SH-SY5Y (cell line): ENCODE measurements around the gene TRAPPC8.
A peak's percentile ranks its signal among the peaks of the same experiment; 100 is the strongest.

Source experiments
- GATA2 ChIP-seq: IDR thresholded peaks from 2 replicates; pipeline ENCODE4 v1.6.1; 2011; ENCODE audit warnings: mild to moderate bottlenecking, low read depth, low read length
- GATA3 ChIP-seq: IDR thresholded peaks from 2 replicates; pipeline ENCODE4 v1.6.1; 2011; ENCODE audit warnings: low read depth, mild to moderate bottlenecking, low read length, moderate library complexity

The TRAPPC8 gene

GRCh38 chr18:31957728-31958127 lies 14.8 kb upstream of the TRAPPC8 start:
- TF ChIP-seq GATA3 (no peak), GATA2 (no peak)

DNA sequence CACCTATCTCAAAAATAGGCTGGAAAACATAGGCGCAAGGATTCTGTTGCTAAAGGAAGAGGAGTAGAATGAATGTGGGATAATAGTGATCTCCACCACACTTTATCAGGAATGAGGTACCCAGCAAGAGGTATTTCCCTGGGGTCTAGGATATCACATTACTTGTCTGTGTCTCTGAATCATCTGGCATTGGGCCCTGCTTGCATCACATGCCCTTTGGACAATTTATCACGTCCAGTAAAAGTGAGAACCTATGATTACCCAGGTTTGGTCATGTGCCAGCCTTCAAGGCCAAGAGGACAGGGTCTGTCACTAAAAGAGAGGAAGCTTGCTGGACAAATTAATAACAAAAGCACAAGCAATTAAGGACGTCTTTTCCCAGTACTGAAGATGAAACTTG lies 11.4 kb upstream of the TRAPPC8 start:
- no peak for TF ChIP-seq GATA3
- no peak for TF ChIP-seq GATA2

DNA sequence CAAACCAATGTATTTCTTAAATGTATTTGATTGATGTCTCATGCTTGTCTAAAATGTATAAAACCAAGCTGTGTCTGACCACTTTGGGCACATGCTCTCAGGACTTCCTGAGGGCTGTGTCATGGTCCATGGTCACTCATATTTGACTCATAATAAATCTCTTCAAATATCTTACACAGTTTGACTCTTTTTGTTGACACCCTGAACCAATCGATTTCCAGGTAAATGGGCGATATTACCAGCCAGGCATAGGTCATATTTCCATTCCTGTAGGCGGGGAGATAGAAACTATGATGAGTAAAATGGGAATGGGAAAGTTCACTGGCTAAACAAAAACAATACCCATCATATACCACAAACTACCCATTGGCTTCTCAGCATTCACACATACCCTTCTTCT lies 9.3 kb upstream of the TRAPPC8 start:
- no peak for TF ChIP-seq GATA2
- TF ChIP-seq GATA3: no peak

- no peak for TF ChIP-seq GATA2
- no peak for TF ChIP-seq GATA3
Observed at GRCh38 chr18:31950583-31950982, 7.7 kb upstream of the TRAPPC8 start.

- TF ChIP-seq GATA2 (no peak), GATA3 (no peak)
Observed at GRCh38 chr18:31946305-31947046, 3.5 kb upstream of the TRAPPC8 start.

GRCh38 chr18:31943878-31944816 lies 1.2 kb upstream of the TRAPPC8 start:
- TF ChIP-seq GATA2 (peak; percentile 63), GATA3 (no peak)

GRCh38 chr18:31942291-31942998 lies 483 bp downstream of the TRAPPC8 start:
- TF ChIP-seq GATA2: no peak
- TF ChIP-seq GATA3: no peak

DNA sequence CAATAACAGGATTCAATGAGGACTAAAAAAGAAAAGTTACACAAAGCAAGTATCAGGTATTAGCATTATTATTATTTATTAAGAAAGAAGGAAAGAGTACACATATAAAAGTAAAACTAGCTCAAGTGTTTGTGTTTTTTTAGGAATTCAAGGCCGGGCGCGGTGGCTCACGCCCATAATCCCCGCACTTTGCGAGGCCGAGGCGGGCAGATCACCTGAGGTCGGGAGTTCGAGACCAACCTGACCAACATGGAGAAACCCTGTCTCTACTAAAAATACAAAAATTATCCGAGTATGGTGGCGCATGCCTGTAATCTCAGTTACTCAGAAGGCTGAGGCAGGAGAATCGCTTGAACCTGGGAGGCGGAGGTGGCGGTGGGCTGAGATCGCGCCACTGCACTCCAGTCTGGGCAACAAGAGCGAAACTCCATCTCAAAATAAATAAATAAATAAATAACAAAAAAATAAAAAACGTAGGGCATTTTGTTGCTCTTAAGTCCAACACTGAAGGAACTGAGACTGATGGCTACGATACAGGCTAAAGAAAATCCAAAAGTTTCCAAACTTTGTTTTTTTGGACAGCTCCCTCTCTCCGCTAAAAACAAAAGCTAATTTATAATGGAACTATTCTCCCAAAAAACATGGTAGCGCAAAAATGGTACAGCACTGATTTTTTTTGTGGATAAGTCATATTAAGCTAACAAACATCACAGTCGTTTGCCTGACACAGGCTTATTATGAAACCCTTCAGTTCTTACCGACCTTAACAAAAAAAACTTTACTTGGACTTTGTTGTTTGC lies 1.7 kb downstream of the TRAPPC8 start:
- TF ChIP-seq GATA3 (no peak), GATA2 (no peak)

GRCh38 chr18:31931886-31932240 lies 11.1 kb downstream of the TRAPPC8 start:
- TF ChIP-seq GATA3: no peak
- no peak for TF ChIP-seq GATA2

DNA sequence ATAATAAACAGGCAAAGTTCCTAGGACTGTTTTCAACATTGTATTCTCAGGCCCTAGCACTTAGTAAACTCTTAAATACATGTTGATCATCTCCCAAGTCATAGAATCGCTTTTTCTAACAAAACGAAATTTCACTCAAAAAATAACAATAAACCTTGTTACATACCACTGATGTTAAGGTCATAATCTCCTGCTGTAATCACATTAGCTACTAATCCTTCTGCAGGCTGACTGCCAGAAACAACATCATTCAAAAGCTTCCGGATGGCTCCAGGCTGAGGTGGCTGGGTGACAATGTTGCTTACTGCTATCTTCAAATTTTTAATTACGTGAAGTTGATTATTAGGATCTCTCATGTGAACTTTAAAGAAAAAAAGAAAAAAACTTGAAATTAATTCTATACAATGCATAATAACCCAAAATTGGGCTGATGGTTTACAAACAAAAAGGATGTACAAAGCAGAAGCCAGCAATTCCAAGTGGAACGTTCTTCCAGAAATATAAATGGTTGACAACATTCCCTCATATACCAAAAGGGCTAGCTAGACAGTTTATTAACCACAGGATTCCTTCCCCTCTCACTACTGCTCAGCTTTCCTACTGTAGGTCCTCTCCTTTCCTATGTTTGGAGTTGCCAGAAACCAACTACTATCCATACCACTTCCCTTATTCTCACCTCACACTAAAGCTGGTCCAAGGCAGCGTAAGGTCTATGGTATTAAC lies 11.6 kb downstream of the TRAPPC8 start:
- no peak for TF ChIP-seq GATA3
- TF ChIP-seq GATA2: peak; percentile 49

DNA sequence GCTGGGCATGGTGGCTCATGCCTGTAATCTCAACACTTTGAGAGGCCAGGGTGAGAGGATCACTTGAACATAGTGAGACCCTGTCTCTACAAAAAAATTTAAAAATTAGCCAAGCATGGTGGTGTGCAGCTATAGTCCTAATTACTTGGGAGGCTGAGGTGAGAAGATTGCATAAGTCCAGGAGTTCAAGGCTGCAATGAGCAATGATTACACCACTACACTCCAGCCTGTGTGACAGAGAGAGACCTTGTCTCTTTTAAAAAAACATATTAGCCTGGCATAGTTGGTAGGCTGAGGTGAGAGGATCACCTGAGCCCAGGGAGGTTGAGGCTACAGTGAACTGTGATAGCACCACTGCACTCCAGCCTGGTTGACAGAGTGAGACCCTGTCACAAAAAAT lies 13.7 kb downstream of the TRAPPC8 start:
- TF ChIP-seq GATA2 (no peak), GATA3 (no peak)

DNA sequence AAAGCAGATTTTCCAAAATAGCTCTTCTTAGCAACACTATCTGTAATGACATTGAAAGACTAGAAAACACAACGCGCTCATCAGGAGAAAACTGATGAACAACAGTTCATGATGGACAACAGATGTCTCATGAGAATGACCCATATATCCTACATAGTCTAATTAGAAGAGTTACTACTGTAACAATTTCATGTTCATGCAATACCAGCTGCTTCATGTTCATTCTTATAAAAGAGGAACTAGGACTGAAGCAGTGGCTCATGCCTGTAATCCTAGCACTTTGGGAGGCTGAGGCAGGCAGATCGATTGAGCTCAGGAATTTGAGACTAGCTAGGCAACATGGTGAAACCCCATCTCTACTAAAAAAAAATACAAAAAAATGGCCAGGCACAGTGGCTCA lies 22.7 kb downstream of the TRAPPC8 start:
- no peak for TF ChIP-seq GATA2
- TF ChIP-seq GATA3: no peak

- TF ChIP-seq GATA3: no peak
- TF ChIP-seq GATA2: no peak
Observed at GRCh38 chr18:31918733-31919132, 24.2 kb downstream of the TRAPPC8 start.

DNA sequence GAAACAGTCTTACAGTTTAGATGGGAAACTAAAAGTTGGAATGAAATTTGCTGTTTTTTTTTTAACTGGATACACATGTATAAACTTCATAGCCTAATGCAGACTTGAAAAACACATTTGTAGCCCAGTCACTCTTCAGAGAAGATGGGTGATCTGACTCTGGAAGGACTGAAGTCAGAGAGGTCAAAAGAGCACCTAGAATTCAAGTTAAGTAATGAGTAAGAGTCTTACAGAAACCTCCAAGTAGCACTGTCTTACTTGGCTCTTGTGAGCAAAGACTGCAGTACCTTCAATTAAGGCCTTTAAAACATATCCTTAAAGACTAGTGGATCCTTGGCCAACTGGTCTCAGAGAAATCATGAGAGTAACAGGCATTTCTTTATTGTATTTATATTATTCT lies 41.9 kb downstream of the TRAPPC8 start:
- TF ChIP-seq GATA2 (no peak), GATA3 (no peak)
